Psoas muscle (tissue), 8 donors: ENCODE data around the gene PRKN. TPM values are rescaled to one million over a fixed set of nuclear protein-coding genes. Genes with fewer than 3 reads are reported as not detected.

Source experiments
- ATAC-seq, 4 donors: fragments of 200-7000 bp; cut with Tn5 transposase; one replicate each; pipeline ENCODE4 v1.9.1; 2020; ENCODE audit warnings: moderate library complexity in 3 of 4, mild to moderate bottlenecking in 2 of 4
- DNase-seq, 2 donors: peaks; one replicate each; pipeline ENCODE4 v3.0.0-alpha.2; 2020
- H3K27ac ChIP-seq: fragments of 200-600 bp; one replicate; pipeline ENCODE4 v1.8.0; 2022
- H3K27me3 ChIP-seq, 3 donors: fragments of 200-600 bp in 1 of 3; one replicate each; pipeline versions ENCODE4 v1.6.1 to v1.8.0; 2013 to 2022; ENCODE audit warnings: low read length in 2 of 3, mild to moderate bottlenecking in 2 of 3, moderate library complexity in 1 of 3; ENCODE audit not compliant: insufficient read depth in 3 of 3
- H3K36me3 ChIP-seq, 2 donors: fragments of 200-600 bp in 1 of 2; one replicate each; pipeline versions ENCODE4 v1.6.1 to v1.8.0; 2013 to 2022; ENCODE audit warnings: low read depth in 1 of 2, mild to moderate bottlenecking in 1 of 2, moderate library complexity in 1 of 2; ENCODE audit not compliant: insufficient read depth in 1 of 2
- H3K4me1 ChIP-seq: fragments of 200-600 bp; one replicate; pipeline ENCODE4 v1.8.0; 2022
- H3K4me3 ChIP-seq: fragments of 200-600 bp; one replicate; pipeline ENCODE4 v1.8.0; 2022; ENCODE audit warnings: mild to moderate bottlenecking
- H3K9me3 ChIP-seq: fragments of 200-600 bp; one replicate; pipeline ENCODE4 v1.8.0; 2022
- WGBS, 3 donors: extraction: QIAGEN DNeasy Blood & Tissue Kit; methylation state at CpG; one replicate each; pipeline versions ENCODE4 v1.1.6 to v1.1.7; 2013; 5-methylcytosine and 5-hydroxymethylcytosine counted together
- intact Hi-C, 2 donors: fragments of 100-400 bp; cut with DNase I; formaldehyde crosslinking; loops; one replicate each; pipeline versions ENCODE4 v1.11.0 to v1.14.2; 2022
- polyA plus RNA-seq, 3 donors: library from polyadenylated mRNA; stranded (reverse); fragments of 200-250 nt; gene quantifications; one replicate each; pipeline ENCODE4 v1.2.3, GENCODE V29; 2013
- total RNA-seq, 4 donors: library from RNA; stranded (reverse); fragmentation: NEBNext Ultra II Directional in 2 of 4; extraction: Animal tissue kit (Norgen Biotek cat#: 25700) in 2 of 4; gene quantifications; one replicate each; pipeline versions ENCODE4 v1.2.1 to v1.2.4, GENCODE V29; 2021 to 2023
- TF ChIP-seq, protein P1 (sequence below): fragments of 200-600 bp; IDR thresholded peaks from one replicate; pipeline ENCODE4 v1.8.0; 2022; ENCODE audit warnings: antibody characterized with exemption
- donor health status: healthy with polysubstance abuse.
- donor health status: DM: no; HTN: no; CAD: no; lungs with moderate emphysema.
- donor health status: Bipolar disorder and iron deficiency.
- donor health status: healthy.
- donor health status: DM: yes; HTN: yes; CAD: no.
- donor health status: DM: no; HTN: no; CAD: no.
- donor health status: DM: no; HTN: no; CAD: no.
- donor health status: DM: yes; HTN: yes; CAD: no.

Gene PRKN
- total and polyA plus RNA-seq, 7 donors = 1.5 to 19.5 (median 11.7) TPM

DNA sequence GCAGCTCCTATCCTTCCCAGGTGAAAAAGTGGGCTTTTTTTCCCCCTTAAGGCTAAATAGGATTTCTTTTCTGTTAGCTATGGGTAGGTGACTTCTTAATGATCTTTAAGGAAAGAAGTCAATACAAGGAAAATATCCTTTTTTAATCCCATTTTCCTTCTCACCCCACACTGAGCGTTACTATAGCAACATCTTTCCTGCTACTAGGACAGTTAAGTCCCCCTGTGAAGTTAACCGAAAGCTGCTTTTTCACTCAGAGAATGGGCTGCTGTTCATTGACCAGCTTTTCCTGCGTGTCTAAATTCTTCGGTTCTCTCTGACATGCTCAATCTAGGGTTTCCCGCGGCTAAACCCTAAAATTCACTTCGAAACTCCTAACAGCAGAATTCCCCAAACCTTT is 1280.6 kb downstream of the PRKN start:
- TF ChIP-seq, protein P1, sequence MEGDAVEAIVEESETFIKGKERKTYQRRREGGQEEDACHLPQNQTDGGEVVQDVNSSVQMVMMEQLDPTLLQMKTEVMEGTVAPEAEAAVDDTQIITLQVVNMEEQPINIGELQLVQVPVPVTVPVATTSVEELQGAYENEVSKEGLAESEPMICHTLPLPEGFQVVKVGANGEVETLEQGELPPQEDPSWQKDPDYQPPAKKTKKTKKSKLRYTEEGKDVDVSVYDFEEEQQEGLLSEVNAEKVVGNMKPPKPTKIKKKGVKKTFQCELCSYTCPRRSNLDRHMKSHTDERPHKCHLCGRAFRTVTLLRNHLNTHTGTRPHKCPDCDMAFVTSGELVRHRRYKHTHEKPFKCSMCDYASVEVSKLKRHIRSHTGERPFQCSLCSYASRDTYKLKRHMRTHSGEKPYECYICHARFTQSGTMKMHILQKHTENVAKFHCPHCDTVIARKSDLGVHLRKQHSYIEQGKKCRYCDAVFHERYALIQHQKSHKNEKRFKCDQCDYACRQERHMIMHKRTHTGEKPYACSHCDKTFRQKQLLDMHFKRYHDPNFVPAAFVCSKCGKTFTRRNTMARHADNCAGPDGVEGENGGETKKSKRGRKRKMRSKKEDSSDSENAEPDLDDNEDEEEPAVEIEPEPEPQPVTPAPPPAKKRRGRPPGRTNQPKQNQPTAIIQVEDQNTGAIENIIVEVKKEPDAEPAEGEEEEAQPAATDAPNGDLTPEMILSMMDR = no peak
- Histone ChIP-seq H3K27ac (no peak overlapping the region), H3K4me1 (peaks cover 8% of the 10 kb centered on the region), H3K27me3 (no peaks in the 10 kb centered on the region), H3K4me3 (no peak overlapping the region), H3K9me3 (no peaks in the 10 kb centered on the region), H3K36me3 (no peaks in the 10 kb centered on the region)
- ATAC-seq (no peak), DNase-seq (no peak)
- intact Hi-C loops = loop anchor here in 1 of 2 donors (5.0 kb wide), 1 partner anchor 35 kb away; no protein-coding TSS in a partner anchor
- 76 to 91% (median 89%) methylated on average over 7 of the region's 7 CpGs for WGBS, 3 donors

DNA sequence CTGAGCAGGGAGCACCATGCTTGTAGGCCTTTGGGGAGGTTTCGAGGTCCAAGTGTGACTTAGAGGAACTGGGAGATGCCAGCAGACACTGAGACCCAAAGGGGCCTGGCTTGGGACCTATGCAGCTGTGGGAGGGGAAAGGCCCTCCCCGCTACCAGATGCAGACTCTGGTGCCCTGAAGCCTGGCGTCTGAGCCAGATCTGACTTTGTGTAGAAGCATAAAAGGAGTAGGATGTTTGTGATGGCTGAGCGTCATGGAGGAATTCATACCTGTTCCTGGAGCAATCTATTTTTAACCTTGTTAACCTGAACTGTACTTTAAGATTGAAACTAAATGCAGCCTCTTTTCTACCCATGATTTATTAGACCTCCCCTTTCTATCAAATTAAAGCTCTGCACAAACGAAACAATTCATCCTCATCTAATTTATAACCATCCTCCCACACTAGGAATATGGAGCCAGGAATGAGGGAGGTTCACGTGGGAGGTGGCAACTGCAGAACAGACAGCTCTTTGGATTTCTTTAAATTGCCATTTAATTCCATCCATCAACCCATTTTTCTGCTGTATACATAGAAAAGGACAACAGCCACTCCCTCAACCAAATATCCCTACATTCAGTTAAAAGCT is 1281.2 kb downstream of the PRKN start:
- no peak for DNase-seq
- TF ChIP-seq, protein P1 = no peak
- Histone ChIP-seq H3K27ac (no peak overlapping the region), H3K4me3 (no peak overlapping the region), H3K9me3 (no peaks in the 10 kb centered on the region), H3K36me3 (no peaks in the 10 kb centered on the region), H3K27me3 (no peaks in the 10 kb centered on the region), H3K4me1 (peaks cover 8% of the 10 kb centered on the region)
- intact Hi-C loops = loop anchor here in 1 of 2 donors (5.0 kb wide), 1 partner anchor 36 kb away; no protein-coding TSS in a partner anchor
- no peak for ATAC-seq
- 56 to 73% (median 59%) methylated on average over 6 of the region's 6 CpGs for WGBS, 3 donors

DNA sequence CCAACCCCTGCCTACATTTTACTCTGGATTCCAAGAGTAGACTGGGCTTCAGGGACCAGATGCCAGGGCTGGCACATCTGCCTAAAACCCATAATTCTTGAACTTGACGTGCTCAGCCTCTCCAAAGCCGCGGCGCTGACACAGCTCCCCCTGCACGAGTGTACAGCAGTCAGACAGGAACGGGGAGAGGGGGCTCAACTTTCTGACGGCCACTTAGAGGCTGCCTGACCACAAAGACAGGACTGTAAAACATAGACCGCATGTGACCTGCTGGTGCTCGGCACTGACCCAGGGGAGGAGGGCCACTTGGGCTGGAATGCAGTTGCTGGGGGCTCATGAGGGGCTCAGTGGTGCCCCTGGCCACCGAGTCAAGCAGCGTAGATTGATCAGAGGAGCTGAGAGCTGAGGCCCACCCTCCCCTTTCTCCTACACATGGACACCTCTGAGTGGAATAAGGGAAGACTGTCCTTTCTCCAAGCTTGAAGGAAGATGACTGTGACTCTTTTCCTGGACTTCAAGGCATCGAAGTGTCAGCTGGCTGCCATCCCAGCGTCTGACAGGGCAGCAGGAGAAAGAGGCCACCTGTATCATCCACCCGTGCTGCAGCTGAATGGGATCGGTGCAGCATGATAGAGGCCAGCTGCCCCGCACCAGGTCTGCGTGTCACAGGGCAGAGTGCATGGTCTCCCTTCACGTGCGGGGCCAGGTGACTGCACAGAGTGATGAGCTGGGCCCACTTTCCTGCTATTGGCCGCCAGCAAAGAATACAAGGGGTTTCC is 1282.4 kb downstream of the PRKN start:
- H3K36me3 ChIP-seq = no peaks in the 10 kb centered on the region
- TF ChIP-seq, protein P1 = no peak
- H3K27ac ChIP-seq = peak overlapping the region; percentile 76
- DNase-seq (peak in 1 of 2 donors; percentile 62), ATAC-seq (peak; percentile 63 to 79 (median 76))
- H3K9me3 ChIP-seq = no peaks in the 10 kb centered on the region
- intact Hi-C loops = loop anchor here in 1 of 2 donors (5.0 kb wide), 1 partner anchor 37 kb away; no protein-coding TSS in a partner anchor
- WGBS, 3 donors = 31 to 47% (median 39%) methylated on average over 20 of the region's 20 CpGs
- H3K4me3 ChIP-seq = peak overlapping the region; percentile 36
- no peaks in the 10 kb centered on the region for H3K27me3 ChIP-seq
- peaks cover 8% of the 10 kb centered on the region for H3K4me1 ChIP-seq

DNA sequence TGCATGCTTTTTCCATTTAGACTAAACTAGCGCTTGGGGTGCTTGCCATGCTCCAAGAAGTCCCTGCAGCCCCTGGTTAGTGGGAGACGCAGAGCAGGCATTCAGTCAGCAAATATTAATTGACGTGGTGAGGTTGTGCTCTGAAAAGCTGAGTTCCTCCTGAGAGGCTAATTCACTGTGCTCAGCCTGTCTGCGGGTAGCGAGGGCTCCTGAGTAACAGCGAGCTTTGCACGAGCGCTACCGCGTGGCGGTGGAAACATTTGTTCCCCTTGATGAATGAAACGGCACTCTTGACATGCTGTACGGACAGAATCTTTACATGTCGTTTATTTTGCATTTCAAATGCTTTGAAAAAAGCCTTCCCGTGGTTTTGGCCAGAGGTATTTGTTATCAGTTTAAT is 1283.1 kb downstream of the PRKN start:
- H3K4me3 ChIP-seq = peak overlapping the region; percentile 36
- DNase-seq (peak; percentile 56 to 73), ATAC-seq (peak; percentile 83 to 92 (median 86))
- 29 to 55% (median 47%) methylated on average over 15 of the region's 15 CpGs for WGBS, 3 donors
- no peaks in the 10 kb centered on the region for H3K36me3 ChIP-seq
- H3K27ac ChIP-seq = peak overlapping the region; percentile 76
- no peaks in the 10 kb centered on the region for H3K27me3 ChIP-seq
- intact Hi-C loops = no loop called here
- no peaks in the 10 kb centered on the region for H3K9me3 ChIP-seq
- H3K4me1 ChIP-seq = peaks cover 8% of the 10 kb centered on the region
- TF ChIP-seq, protein P1 = peak; percentile 32
